ENCODE data around the gene XXYLT1. TPM values are rescaled to one million over a fixed set of nuclear protein-coding genes. Genes with fewer than 3 reads are reported as not detected.
A peak's percentile ranks its signal among the peaks of the same experiment; 100 is the strongest.

Gene XXYLT1
- total RNA-seq, 1 donor from 2014 or later, result 10.5 TPM

- FAIRE-seq (no peak), DNase-seq (ENCODE audit: low read depth) (no peak)
- Histone ChIP-seq H3K4me3 (ENCODE audit: low read depth, low read length) (no peak overlapping the region), H3K36me3 (ENCODE audit: control insufficient read depth, insufficient read depth, low read length) (no peaks in the 10 kb centered on the region), H3K27me3 (ENCODE audit: control insufficient read depth, insufficient read depth, low read length) (no peaks in the 10 kb centered on the region)
- TF ChIP-seq, protein P1, sequence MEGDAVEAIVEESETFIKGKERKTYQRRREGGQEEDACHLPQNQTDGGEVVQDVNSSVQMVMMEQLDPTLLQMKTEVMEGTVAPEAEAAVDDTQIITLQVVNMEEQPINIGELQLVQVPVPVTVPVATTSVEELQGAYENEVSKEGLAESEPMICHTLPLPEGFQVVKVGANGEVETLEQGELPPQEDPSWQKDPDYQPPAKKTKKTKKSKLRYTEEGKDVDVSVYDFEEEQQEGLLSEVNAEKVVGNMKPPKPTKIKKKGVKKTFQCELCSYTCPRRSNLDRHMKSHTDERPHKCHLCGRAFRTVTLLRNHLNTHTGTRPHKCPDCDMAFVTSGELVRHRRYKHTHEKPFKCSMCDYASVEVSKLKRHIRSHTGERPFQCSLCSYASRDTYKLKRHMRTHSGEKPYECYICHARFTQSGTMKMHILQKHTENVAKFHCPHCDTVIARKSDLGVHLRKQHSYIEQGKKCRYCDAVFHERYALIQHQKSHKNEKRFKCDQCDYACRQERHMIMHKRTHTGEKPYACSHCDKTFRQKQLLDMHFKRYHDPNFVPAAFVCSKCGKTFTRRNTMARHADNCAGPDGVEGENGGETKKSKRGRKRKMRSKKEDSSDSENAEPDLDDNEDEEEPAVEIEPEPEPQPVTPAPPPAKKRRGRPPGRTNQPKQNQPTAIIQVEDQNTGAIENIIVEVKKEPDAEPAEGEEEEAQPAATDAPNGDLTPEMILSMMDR (IDR thresholded peaks at IDR 0.05; ENCODE audit: insufficient read depth, low read length, severe bottlenecking), result no peak
Measured at GRCh38 chr3:195118671-195119070, 152.3 kb downstream of the XXYLT1 start.

GRCh38 chr3:195117978-195118581, 152.9 kb downstream of the XXYLT1 start:
- Histone ChIP-seq H3K36me3 (ENCODE audit: control insufficient read depth, insufficient read depth, low read length) (no peaks in the 10 kb centered on the region), H3K27me3 (ENCODE audit: control insufficient read depth, insufficient read depth, low read length) (no peaks in the 10 kb centered on the region), H3K4me3 (ENCODE audit: low read depth, low read length) (no peak overlapping the region)
- TF ChIP-seq, protein P1 (IDR thresholded peaks at IDR 0.05; ENCODE audit: insufficient read depth, low read length, severe bottlenecking), result no peak
- FAIRE-seq (no peak), DNase-seq (ENCODE audit: low read depth) (peak; percentile 79)

GRCh38 chr3:195116407-195117185, 154.4 kb downstream of the XXYLT1 start:
- TF ChIP-seq, protein P1 (IDR thresholded peaks at IDR 0.05; ENCODE audit: insufficient read depth, low read length, severe bottlenecking), result no peak
- FAIRE-seq (no peak), DNase-seq (ENCODE audit: low read depth) (no peak)
- no peaks in the 10 kb centered on the region for H3K27me3 ChIP-seq (ENCODE audit: control insufficient read depth, insufficient read depth, low read length)
- H3K36me3 ChIP-seq (ENCODE audit: control insufficient read depth, insufficient read depth, low read length), result no peaks in the 10 kb centered on the region
- H3K4me3 ChIP-seq (ENCODE audit: low read depth, low read length), result no peak overlapping the region

DNA sequence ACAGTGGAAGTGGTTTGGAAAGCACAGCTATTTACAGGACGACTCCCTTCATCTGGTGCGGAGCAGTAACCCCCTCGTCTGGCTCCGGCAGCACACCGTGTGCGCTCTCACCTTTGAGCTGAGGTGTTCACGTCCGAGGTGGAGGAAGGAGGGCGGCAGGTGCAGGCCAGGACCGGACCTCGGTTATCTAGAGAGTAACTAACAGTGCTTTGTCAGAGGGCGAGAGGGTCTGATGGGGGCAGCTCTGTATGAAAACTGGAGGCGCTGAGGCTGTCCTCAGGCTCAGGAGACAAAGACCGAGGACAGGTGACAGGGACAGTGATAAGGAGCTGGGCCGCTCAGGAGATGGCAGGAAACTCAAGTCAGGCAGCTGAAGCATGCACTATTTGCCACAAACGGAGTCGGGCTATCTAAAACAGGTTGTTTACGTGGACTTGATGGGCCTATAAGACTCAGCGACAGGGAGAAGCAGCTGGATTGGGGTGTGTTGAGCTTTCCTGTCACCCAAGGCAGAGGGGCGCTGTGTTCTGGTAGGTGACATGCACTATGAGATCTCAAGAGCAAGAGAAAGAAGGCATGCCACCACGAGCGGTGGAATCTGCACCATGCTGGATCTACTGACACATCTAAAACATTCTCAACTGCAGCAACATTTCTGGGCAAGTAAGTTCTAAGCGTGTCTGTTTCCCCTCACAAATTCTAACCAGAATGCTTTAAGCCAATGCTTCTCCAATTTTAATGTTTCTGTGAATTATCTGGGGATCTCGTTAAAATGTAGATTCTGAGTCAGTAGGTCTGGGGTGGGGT, 155.2 kb downstream of the XXYLT1 start:
- DNase-seq (ENCODE audit: low read depth) (no peak), FAIRE-seq (no peak)
- Histone ChIP-seq H3K36me3 (ENCODE audit: control insufficient read depth, insufficient read depth, low read length) (no peaks in the 10 kb centered on the region), H3K27me3 (ENCODE audit: control insufficient read depth, insufficient read depth, low read length) (no peaks in the 10 kb centered on the region), H3K4me3 (ENCODE audit: low read depth, low read length) (no peak overlapping the region)
- TF ChIP-seq, protein P1 (IDR thresholded peaks at IDR 0.05; ENCODE audit: insufficient read depth, low read length, severe bottlenecking), result no peak

GRCh38 chr3:195114786-195115599, 156.0 kb downstream of the XXYLT1 start:
- no peak for DNase-seq (ENCODE audit: low read depth)
- H3K36me3 ChIP-seq (ENCODE audit: control insufficient read depth, insufficient read depth, low read length), result no peaks in the 10 kb centered on the region
- no peak for FAIRE-seq
- H3K4me3 ChIP-seq (ENCODE audit: low read depth, low read length), result no peak overlapping the region
- no peaks in the 10 kb centered on the region for H3K27me3 ChIP-seq (ENCODE audit: control insufficient read depth, insufficient read depth, low read length)
- TF ChIP-seq, protein P1 (IDR thresholded peaks at IDR 0.05; ENCODE audit: insufficient read depth, low read length, severe bottlenecking), result no peak
